Measurements from ENCODE around the gene RRAGD. TPM values are rescaled to one million over a fixed set of nuclear protein-coding genes. Genes with fewer than 3 reads are reported as not detected.

The RRAGD gene
- total RNA-seq: 0.14 and 3.1 TPM in 2 replicates

GRCh38 chr6:89412071-89413005, at the start of gene RRAGD:
RRAGD (minus strand) TSS chr6:89412273; CDS start chr6:89411993, 280 bp downstream.

GRCh38 chr6:89432875-89433251, 20.8 kb upstream of the RRAGD start, which contains the start of gene ANKRD6:
ANKRD6 (plus strand) TSS chr6:89433152; CDS start chr6:89566977, 133,825 bp downstream.

GRCh38 chr6:89352278-89353117, 59.6 kb downstream of the RRAGD start, which contains the start of gene UBE2J1:
UBE2J1 (minus strand) TSS chr6:89352722; CDS start chr6:89352569, 153 bp downstream.

GRCh38 chr6:89315249-89315885, 96.7 kb downstream of the RRAGD start, which contains the start of gene GABRR2:
GABRR2 (minus strand) TSS chr6:89315299; CDS start chr6:89315165, 134 bp downstream.

Other genes starting within 250 kb of the RRAGD start
- not detected in 2 replicates for gene GABRR1, start 194.9 kb downstream of the RRAGD start, total RNA-seq
- gene GABRR2, start 97.0 kb downstream of the RRAGD start, total RNA-seq: 0.09 and 0.14 TPM in 2 replicates
- gene UBE2J1, start 59.6 kb downstream of the RRAGD start, total RNA-seq: 26.3 and 30.0 TPM in 2 replicates
- gene ANKRD6, start 20.9 kb upstream of the RRAGD start, total RNA-seq: 1.1 and 4.5 TPM in 2 replicates
- gene LYRM2, start 226.5 kb upstream of the RRAGD start, total RNA-seq: 16.2 and 18.5 TPM in 2 replicates

All from smooth muscle cell of bladder (primary cell).